HUES6 (cell line): ENCODE measurements around the gene XAB2.

Source experiments
- H3K27ac ChIP-seq: 2 replicates; pipeline ENCODE4 v1.7.0; 2013; ENCODE audit warnings: low read depth, mild to moderate bottlenecking, low read length, inconsistent platforms
- H3K27me3 ChIP-seq: 2 replicates; pipeline ENCODE4 v1.6.1; 2013; ENCODE audit warnings: low read length; ENCODE audit not compliant: control insufficient read depth, insufficient read depth
- H3K36me3 ChIP-seq: 2 replicates; pipeline ENCODE4 v1.6.1; 2013; ENCODE audit warnings: low read length; ENCODE audit not compliant: control insufficient read depth, insufficient read depth
- H3K4me1 ChIP-seq: 2 replicates; pipeline ENCODE4 v1.6.1; 2013; ENCODE audit warnings: low read length; ENCODE audit not compliant: control insufficient read depth, insufficient read depth
- H3K4me3 ChIP-seq: 2 replicates; pipeline ENCODE4 v1.5.1; 2013; ENCODE audit warnings: low read depth, low read length
- H3K9ac ChIP-seq: one replicate; pipeline ENCODE4 v1.6.1; 2013; ENCODE audit warnings: mild to moderate bottlenecking, low read length
- H3K9me3 ChIP-seq: 2 replicates; pipeline ENCODE4 v1.6.1; 2013; ENCODE audit warnings: low read depth, low read length; ENCODE audit not compliant: control insufficient read depth, insufficient read depth

The XAB2 gene

DNA sequence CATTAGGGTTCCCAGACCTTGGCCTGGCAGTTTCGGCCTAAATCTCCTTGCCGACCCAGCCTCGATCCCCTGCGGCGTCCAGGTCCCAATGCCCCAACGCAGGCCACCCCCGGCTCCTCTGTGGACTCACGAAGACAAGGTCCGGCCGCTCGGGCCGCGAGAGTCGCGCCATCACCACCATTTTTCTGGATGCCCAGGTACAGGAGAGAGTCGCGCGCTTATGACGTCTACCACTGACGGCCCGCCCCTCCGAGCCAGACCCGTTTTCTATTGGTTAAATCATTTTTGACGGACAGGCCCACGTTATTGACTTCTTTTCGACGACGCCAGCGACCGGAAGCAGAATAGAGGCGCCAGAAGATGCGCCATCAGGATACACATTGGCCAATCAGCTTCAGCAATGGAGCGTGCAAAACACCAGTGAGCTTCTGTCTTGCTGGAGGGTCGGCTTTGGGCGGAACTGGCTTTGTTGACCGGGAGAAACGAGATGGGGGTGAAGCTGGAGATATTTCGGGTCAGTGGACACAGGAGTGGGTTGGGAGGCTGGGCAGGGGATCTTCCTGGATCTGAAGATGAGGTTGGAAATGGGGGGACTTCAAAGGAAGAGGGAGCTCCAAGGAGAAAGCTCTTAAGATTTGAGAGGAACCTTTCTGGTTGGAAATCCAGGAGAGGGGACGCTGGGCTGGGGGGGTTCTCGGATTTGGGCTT lies at the start of gene XAB2, which contains the start of gene PET100:
XAB2 (minus strand) TSS at position 199 of the 708 bp plus-strand sequence; CDS start at position 181, 18 bp downstream.
PET100 (plus strand) TSS at position 447 of the 708 bp plus-strand sequence; CDS start at position 488, 41 bp downstream.
- peaks cover 40% of the 10 kb centered on the region for H3K36me3 ChIP-seq

DNA sequence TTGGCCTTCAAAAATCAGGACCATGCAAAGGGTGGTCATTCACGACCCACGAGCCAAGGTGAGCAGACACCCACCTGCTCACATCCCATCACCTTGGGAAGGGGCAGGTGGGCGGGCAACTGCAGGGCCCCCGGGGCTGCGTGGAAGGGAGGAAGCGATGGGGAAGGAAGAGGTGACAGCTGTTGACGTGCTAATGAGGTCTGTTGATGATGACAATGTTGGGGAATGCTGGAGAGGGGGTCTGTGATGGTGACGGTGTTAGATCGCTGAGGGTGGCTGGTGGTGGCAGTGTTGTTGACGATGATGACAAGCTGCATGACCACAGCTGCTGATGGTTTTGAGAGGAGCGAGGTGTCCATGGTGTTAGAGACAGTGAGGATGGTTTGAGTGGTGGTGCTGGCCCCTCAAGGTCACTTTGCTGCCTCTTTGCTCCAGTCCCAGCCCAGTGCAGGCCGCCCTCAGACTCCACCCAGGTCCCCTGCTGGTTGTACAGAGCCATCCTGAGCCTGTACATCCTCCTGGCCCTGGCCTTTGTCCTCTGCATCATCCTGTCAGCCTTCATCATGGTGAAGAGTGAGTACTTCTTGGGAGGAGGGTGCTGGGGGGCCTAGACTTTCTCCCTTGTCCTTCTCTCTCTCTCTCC lies 48.4 kb upstream of the XAB2 start:
- Histone ChIP-seq H3K4me3 (no peak overlapping the region), H3K4me1 (0 out of 2 replicates have a peak, but pooled peaks cover 4% of the 10 kb centered on the region), H3K9me3 (no peaks in the 10 kb centered on the region), H3K9ac (no peak overlapping the region), H3K36me3 (peaks cover 5% of the 10 kb centered on the region), H3K27me3 (peaks cover 62% of the 10 kb centered on the region), H3K27ac (no peak overlapping the region)

More for the DNA sequence above, at the start of gene XAB2, which contains the start of gene PET100:
- H3K27me3 ChIP-seq = peaks cover 5% of the 10 kb centered on the region; the same call in 1 of the 2 replicates
- H3K9ac ChIP-seq = peak within 1 kb of the TSS; percentile 89
- H3K27ac ChIP-seq = peak within 1 kb of the TSS; percentile 53; the same call in 1 of the 2 replicates
- H3K9me3 ChIP-seq = no peaks in the 10 kb centered on the region
- no peaks in the 10 kb centered on the region for H3K4me1 ChIP-seq
- peak within 1 kb of the TSS; percentile 91 for H3K4me3 ChIP-seq

DNA sequence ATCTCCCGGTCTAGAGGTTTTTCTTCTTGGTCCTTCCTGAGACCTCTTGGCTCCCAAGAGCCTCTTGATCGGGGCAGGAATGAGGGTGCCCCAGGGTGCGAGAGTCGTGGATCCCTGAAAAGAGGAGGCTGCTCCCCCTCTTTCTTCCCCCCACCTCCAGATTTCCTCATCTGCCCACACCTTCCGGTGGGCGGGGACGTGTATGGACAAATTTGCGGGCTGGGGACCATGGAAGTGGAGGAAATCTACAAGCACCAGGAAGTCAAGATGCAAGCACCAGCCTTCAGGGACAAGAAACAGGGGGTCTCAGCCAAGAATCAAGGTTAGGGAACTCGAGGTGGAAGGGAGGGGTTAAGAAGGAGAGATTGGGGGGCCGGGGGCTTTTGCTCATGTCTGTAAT lies 47.5 kb upstream of the XAB2 start, which contains the start of gene MCEMP1:
MCEMP1 (plus strand) TSS at position 237 of the 400 bp plus-strand sequence; CDS start at position 268, 31 bp downstream.
- Histone ChIP-seq H3K36me3 (no peaks in the 10 kb centered on the region), H3K27me3 (peaks cover 71% of the 10 kb centered on the region), H3K9ac (no peak within 1 kb of the TSS), H3K4me3 (no peak within 1 kb of the TSS), H3K4me1 (0 out of 2 replicates have a peak, but pooled peaks cover 4% of the 10 kb centered on the region), H3K27ac (no peak within 1 kb of the TSS), H3K9me3 (no peaks in the 10 kb centered on the region)

- H3K9ac ChIP-seq = no peak overlapping the region
- no peak overlapping the region for H3K27ac ChIP-seq
- H3K27me3 ChIP-seq = peaks cover 76% of the 10 kb centered on the region
- no peaks in the 10 kb centered on the region for H3K36me3 ChIP-seq
- H3K9me3 ChIP-seq = no peaks in the 10 kb centered on the region
- H3K4me1 ChIP-seq = 0 out of 2 replicates have a peak, but pooled peaks cover 4% of the 10 kb centered on the region
- H3K4me3 ChIP-seq = no peak overlapping the region
Observed at GRCh38 chr19:7676376-7676775, 47.0 kb upstream of the XAB2 start.

DNA sequence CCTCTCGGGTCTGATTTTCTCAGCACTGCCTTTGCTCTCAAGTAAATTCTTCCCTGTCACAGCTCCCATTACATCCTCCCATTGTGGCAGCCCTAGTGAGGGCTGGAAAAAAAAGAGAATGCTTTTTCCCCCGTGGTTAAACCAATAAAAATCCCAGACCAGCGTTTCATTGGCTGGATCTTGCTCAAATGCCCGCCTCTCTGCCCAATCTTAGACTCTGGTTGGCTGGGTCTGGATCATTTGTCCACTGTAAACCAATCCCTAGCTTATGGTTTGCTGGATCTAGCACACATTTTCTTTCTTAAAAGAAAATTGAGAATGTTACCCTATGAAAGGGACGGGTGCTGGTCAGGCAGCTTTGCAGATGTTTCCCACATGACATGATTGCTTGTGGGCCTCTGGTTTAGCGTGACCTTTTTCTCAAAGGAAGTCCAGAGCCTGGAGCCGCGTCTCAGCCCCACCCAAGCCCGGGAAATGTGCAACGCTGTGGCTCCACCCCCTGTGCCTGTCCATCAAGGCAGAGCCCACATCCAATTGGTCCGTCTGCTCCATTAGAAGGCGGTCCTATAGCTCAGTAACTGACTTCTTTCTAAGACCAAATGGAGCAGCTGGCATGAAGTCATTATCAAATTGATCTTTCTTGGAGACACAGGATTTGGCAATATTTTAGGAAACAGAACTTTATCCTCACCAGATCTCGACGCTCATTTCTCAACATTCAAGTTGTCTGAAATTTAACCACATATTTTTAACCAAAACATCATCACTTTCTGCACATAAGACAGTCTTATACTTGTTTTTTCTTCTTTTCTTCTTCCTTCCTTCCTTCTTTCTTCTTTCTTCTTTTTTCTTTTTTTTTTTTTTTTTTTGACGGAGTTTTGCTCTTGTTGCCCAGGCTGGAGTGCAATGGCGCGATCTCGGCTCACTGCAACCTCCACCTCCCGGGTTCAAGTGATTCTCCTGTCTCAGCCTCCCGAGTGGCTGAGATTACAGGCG lies 45.0 kb upstream of the XAB2 start:
- H3K27ac ChIP-seq = no peak overlapping the region
- no peaks in the 10 kb centered on the region for H3K9me3 ChIP-seq
- H3K4me1 ChIP-seq = peaks cover 11% of the 10 kb centered on the region; the same call in 1 of the 2 replicates
- no peaks in the 10 kb centered on the region for H3K36me3 ChIP-seq
- no peak overlapping the region for H3K4me3 ChIP-seq
- H3K9ac ChIP-seq = no peak overlapping the region
- peaks cover 88% of the 10 kb centered on the region for H3K27me3 ChIP-seq

DNA sequence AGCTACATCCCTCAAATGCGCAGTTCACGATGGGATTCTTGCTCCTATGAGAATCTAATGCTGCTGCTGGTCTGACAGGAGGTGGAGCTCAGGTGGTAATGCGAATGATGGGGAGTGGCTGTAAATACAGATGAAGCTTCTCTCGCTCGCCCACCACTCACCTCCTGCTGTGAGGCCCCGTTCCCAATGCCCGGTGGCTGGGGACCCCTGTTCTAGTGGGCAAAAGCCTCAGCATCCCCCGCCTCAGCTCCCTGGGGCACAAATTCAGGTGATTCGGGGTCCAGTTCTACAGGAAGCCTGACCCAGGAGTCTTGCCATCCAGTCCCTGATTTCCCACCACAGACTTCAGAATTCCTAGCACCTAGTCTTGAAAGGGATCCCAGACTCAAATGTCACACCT lies 43.2 kb upstream of the XAB2 start:
- H3K27me3 ChIP-seq = peaks cover 87% of the 10 kb centered on the region
- H3K9ac ChIP-seq = no peak overlapping the region
- H3K27ac ChIP-seq = no peak overlapping the region
- H3K36me3 ChIP-seq = no peaks in the 10 kb centered on the region
- no peak overlapping the region for H3K4me3 ChIP-seq
- H3K4me1 ChIP-seq = peaks cover 8% of the 10 kb centered on the region; the same call in 1 of the 2 replicates
- H3K9me3 ChIP-seq = no peaks in the 10 kb centered on the region

DNA sequence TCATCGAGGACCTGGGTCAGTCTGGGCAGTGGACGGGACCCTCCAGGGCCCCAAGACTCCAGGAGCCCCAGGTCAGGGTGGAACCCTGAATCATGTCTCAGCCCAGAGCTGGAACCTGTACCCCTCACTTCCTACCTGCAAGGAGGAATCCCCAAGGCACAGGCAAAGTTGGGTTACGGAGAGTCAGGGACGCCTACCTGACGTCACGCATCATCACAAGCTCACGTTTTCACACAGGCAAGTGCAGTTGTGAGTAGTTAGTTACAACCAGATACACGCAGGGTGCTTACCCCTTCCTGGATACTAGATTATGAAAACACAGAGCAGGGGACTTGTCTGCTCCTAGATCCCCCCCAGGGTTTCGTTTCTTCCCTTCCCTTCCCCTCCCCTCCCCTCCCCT lies 41.4 kb upstream of the XAB2 start:
- Histone ChIP-seq H3K9ac (no peak overlapping the region), H3K9me3 (no peaks in the 10 kb centered on the region), H3K36me3 (no peaks in the 10 kb centered on the region), H3K4me1 (peaks cover 7% of the 10 kb centered on the region; the same call in 1 of the 2 replicates), H3K27ac (no peak overlapping the region), H3K4me3 (peak overlapping the region; percentile 55), H3K27me3 (peaks cover 76% of the 10 kb centered on the region)

DNA sequence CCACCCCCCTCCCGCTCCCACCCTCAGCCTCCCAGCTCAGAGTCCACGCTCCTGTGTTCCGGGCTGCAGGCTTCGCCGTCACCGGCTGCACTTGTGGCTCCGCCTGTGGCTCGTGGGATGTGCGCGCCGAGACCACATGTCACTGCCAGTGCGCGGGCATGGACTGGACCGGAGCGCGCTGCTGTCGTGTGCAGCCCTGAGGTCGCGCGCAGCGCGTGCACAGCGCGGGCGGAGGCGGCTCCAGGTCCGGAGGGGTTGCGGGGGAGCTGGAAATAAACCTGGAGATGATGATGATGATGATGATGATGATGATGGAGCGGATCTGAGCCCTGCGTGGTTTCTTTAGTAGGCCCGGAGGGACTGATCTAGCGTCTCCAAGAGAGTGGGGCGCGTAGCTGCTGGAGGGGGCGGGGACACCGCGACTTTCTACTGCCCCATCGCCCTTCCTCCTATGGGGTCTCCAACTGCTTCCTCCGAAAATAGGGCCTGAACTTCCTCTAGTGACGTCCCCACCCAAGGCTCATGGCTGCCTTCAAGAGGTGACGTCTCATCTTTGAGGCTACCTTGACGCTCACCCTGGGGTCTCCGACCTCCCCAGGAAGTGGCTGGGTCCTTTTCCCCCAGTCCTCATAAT lies 40.9 kb upstream of the XAB2 start:
- Histone ChIP-seq H3K4me3 (peak overlapping the region; percentile 55), H3K36me3 (no peaks in the 10 kb centered on the region), H3K4me1 (peaks cover 7% of the 10 kb centered on the region; the same call in 1 of the 2 replicates), H3K9me3 (no peaks in the 10 kb centered on the region), H3K27me3 (peaks cover 75% of the 10 kb centered on the region), H3K27ac (no peak overlapping the region), H3K9ac (no peak overlapping the region)

GRCh38 chr19:7669641-7670040 lies 40.3 kb upstream of the XAB2 start:
- Histone ChIP-seq H3K27ac (no peak overlapping the region), H3K4me3 (peak overlapping the region; percentile 39)

GRCh38 chr19:7668842-7669241 lies 39.5 kb upstream of the XAB2 start, which contains the start of gene RETN:
Gene RETN (plus strand): TSS chr19:7669049. CDS start chr19:7669327, 278 bp downstream.
- Histone ChIP-seq H3K27ac (no peak within 1 kb of the TSS), H3K4me1 (peaks cover 7% of the 10 kb centered on the region; the same call in 1 of the 2 replicates), H3K27me3 (peaks cover 70% of the 10 kb centered on the region), H3K9ac (no peak within 1 kb of the TSS), H3K9me3 (no peaks in the 10 kb centered on the region), H3K36me3 (no peaks in the 10 kb centered on the region), H3K4me3 (peak within 1 kb of the TSS; percentile 39)

More at GRCh38 chr19:7669641-7670040, 40.3 kb upstream of the XAB2 start:
- H3K36me3 ChIP-seq = no peaks in the 10 kb centered on the region
- H3K4me1 ChIP-seq = peaks cover 7% of the 10 kb centered on the region; the same call in 1 of the 2 replicates
- H3K9me3 ChIP-seq = no peaks in the 10 kb centered on the region
- H3K9ac ChIP-seq = no peak overlapping the region
- H3K27me3 ChIP-seq = peaks cover 75% of the 10 kb centered on the region
